Neural cell (in vitro differentiated cells): ENCODE data around the gene TICAM1.

Source experiments
- EP300 ChIP-seq: fragments of 450-650 bp; conservative IDR thresholded peaks from 2 replicates; pipeline ENCODE4 v1.6.1; 2014; ENCODE audit warnings: antibody characterized with exemption, mild to moderate bottlenecking, moderate library complexity; ENCODE audit not compliant: poor library complexity, severe bottlenecking
- EZH2 ChIP-seq: fragments of 200-600, 300-800 bp; shearing (Covaris generic), sonication (generic); IDR thresholded peaks from 2 replicates; pipeline ENCODE4 v1.6.1; 2014; ENCODE audit warnings: antibody characterized with exemption, low read length, borderline replicate concordance, mild to moderate bottlenecking; ENCODE audit not compliant: insufficient read depth, poor library complexity, severe bottlenecking
- POLR2AphosphoS5 ChIP-seq: IDR thresholded peaks from 2 replicates; pipeline ENCODE4 v1.6.1; 2012
- RAD21 ChIP-seq: fragments of 450-650 bp; conservative IDR thresholded peaks from 2 replicates; pipeline ENCODE4 v1.6.1; 2014; ENCODE audit warnings: antibody characterized with exemption, mild to moderate bottlenecking, moderate library complexity
- SMC3 ChIP-seq: fragments of 450-650 bp; conservative IDR thresholded peaks from 2 replicates; pipeline ENCODE4 v1.6.1; 2014; ENCODE audit warnings: antibody characterized with exemption, mild to moderate bottlenecking, moderate library complexity; ENCODE audit not compliant: poor library complexity
- TF ChIP-seq, protein P1 (sequence below): fragments of 450-650 bp; IDR thresholded peaks from 2 replicates; pipeline ENCODE4 v1.5.1; 2014; ENCODE audit warnings: antibody characterized with exemption, mild to moderate bottlenecking, moderate library complexity; ENCODE audit not compliant: poor library complexity, severe bottlenecking

DNA sequence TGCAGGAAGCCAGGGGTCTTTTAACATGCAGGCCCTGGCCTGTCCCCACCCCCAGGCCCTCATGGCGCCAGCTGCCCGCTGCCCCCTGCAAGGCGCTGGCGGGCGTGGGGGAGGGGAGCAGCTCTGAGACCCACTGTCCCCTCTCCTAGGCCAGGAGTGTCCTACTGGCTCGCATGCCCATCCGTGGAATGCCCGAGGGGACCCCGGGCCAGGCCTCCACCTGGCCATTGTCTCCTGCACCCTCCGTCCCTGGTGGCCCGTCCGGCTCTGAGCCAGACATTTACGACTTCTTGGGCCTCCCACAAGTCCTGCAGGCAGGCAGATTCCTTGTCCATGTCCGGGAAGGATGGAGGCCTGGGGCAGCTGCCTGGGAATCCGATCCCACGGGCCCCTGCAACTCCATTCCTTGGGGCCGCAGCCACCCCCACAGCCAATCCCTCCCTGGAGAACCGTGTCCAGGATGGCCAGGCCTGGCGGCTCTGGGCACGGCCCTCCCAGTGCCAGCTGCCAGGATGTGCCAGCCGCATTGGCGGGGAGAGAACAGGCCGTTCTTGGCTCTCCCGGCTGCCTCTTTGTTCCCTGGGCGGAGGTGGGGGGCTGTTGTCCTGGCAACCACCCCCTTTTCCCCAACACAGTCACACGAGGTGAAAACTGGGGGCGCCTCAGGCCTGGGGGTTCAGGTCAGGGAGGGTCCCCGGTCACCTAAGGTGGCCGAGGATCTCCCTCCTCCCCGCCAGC, 46.4 kb upstream of the TICAM1 start:
- TF ChIP-seq SMC3 (no peak), RAD21 (no peak), EP300 (no peak), EZH2 (no peak), POLR2AphosphoS5 (no peak)
- TF ChIP-seq, protein P1, sequence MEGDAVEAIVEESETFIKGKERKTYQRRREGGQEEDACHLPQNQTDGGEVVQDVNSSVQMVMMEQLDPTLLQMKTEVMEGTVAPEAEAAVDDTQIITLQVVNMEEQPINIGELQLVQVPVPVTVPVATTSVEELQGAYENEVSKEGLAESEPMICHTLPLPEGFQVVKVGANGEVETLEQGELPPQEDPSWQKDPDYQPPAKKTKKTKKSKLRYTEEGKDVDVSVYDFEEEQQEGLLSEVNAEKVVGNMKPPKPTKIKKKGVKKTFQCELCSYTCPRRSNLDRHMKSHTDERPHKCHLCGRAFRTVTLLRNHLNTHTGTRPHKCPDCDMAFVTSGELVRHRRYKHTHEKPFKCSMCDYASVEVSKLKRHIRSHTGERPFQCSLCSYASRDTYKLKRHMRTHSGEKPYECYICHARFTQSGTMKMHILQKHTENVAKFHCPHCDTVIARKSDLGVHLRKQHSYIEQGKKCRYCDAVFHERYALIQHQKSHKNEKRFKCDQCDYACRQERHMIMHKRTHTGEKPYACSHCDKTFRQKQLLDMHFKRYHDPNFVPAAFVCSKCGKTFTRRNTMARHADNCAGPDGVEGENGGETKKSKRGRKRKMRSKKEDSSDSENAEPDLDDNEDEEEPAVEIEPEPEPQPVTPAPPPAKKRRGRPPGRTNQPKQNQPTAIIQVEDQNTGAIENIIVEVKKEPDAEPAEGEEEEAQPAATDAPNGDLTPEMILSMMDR: no peak
